SK-N-SH (cell line): ENCODE measurements around the gene CNTNAP2. TPM values are rescaled to one million over a fixed set of nuclear protein-coding genes. Genes with fewer than 3 reads are reported as not detected.

Source experiments
- CTCF ChIA-PET: fragments of 300-600, 350-600 bp; formaldehyde crosslinking; extraction: SDS; loops from one replicate; lab custom pipeline; 2021; lab: Yijun Ruan, JAX
- POLR2A ChIA-PET: fragments of 350-600 bp; sonication (Branson Sonifier 250); formaldehyde crosslinking; extraction: SDS; loops from one replicate; lab custom pipeline; 2020; ENCODE audit warnings: antibody characterized with exemption, inconsistent platforms; lab: Yijun Ruan, JAX
- DNase-seq: peaks from one replicate; pipeline ENCODE4 v3.0.0; 2012
- H2AFZ ChIP-seq: fragments of 200-600 bp; sonication (generic); 2 replicates; pipeline ENCODE4 v1.8.1; 2016; ENCODE audit warnings: antibody characterized with exemption, mild to moderate bottlenecking, low read depth
- H3F3A ChIP-seq: fragments of 200-600 bp; sonication (generic); replicated peaks from 2 replicates; pipeline ENCODE3; 2016; ENCODE audit warnings: antibody characterized with exemption, mild to moderate bottlenecking; ENCODE audit not compliant: insufficient read depth
- H3K27ac ChIP-seq, 2 experiments: fragments of 200-500 bp in 1 of 2; fragments of 200-600 bp in 1 of 2; sonication (Bioruptor generic) in 1 of 2; sonication (generic), shearing (Covaris generic) in 1 of 2; 2 replicates each; pipeline versions ENCODE4 v1.5.1 to v1.6.1; 2014 to 2016; ENCODE audit warnings: low read depth in 2 of 2, inconsistent platforms in 1 of 2, low read length in 1 of 2, mild to moderate bottlenecking in 1 of 2, mixed read lengths in 1 of 2
- H3K27me3 ChIP-seq: fragments of 200-600 bp; sonication (generic), shearing (Covaris generic); 2 replicates; pipeline ENCODE4 v1.6.1; 2016; ENCODE audit warnings: mixed run types; ENCODE audit not compliant: insufficient read depth
- H3K36me3 ChIP-seq, 2 experiments: fragments of 200-500 bp in 1 of 2; fragments of 200-600 bp in 1 of 2; sonication (Bioruptor generic) in 1 of 2; sonication (generic) in 1 of 2; replicated peaks in 1 of 2; 2 replicates each; pipeline versions ENCODE3 to v1.5.1; 2014 to 2016; ENCODE audit warnings: low read length in 1 of 2, mild to moderate bottlenecking in 1 of 2; ENCODE audit not compliant: insufficient read depth in 2 of 2, control insufficient read depth in 1 of 2
- H3K4me1 ChIP-seq, 2 experiments: fragments of 200-500 bp in 1 of 2; fragments of 200-600 bp in 1 of 2; sonication (Bioruptor generic) in 1 of 2; sonication (generic), shearing (Covaris generic) in 1 of 2; 2 replicates each; pipeline versions ENCODE4 v1.5.1 to v1.6.1; 2014 to 2016; ENCODE audit warnings: low read depth in 1 of 2, low read length in 1 of 2, mixed run types in 1 of 2; ENCODE audit not compliant: insufficient read depth in 2 of 2, control insufficient read depth in 1 of 2
- H3K4me2 ChIP-seq: fragments of 200-600 bp; sonication (generic), shearing (Covaris generic); 2 replicates; pipeline ENCODE4 v1.6.1; 2017; ENCODE audit warnings: mixed run types
- H3K4me3 ChIP-seq, 2 experiments: fragments of 200-500 bp in 1 of 2; fragments of 200-600 bp in 1 of 2; sonication (Bioruptor generic) in 1 of 2; sonication (generic), shearing (Covaris generic) in 1 of 2; 2 replicates each; pipeline versions ENCODE4 v1.5.1 to v1.8.1; 2014 to 2016; ENCODE audit warnings: low read depth in 2 of 2, inconsistent platforms in 1 of 2, low read length in 1 of 2, mild to moderate bottlenecking in 1 of 2, mixed read lengths in 1 of 2, moderate library complexity in 1 of 2
- H3K79me2 ChIP-seq: fragments of 200-600 bp; sonication (generic); 2 replicates; pipeline ENCODE4 v1.8.1; 2017; ENCODE audit warnings: mild to moderate bottlenecking; ENCODE audit not compliant: insufficient read depth
- H3K9ac ChIP-seq: fragments of 200-600 bp; sonication (generic); 2 replicates; pipeline ENCODE4 v1.6.1; 2017; ENCODE audit warnings: mixed run types
- H3K9me2 ChIP-seq: fragments of 200-600 bp; sonication (generic); 2 replicates; pipeline ENCODE4 v1.6.1; 2017; ENCODE audit warnings: mixed run types
- H3K9me3 ChIP-seq: fragments of 200-600 bp; sonication (generic); 2 replicates; pipeline ENCODE4 v1.6.1; 2017; ENCODE audit warnings: mixed run types, mild to moderate bottlenecking, moderate library complexity
- H4K20me1 ChIP-seq: fragments of 200-600 bp; sonication (generic); 2 replicates; pipeline ENCODE4 v1.6.1; 2017; ENCODE audit warnings: mild to moderate bottlenecking, mixed run types; ENCODE audit not compliant: insufficient read depth
- CHD2 ChIP-seq: fragments of 150-350 bp; IDR thresholded peaks from 2 replicates; pipeline ENCODE4 v1.6.1; 2018; ENCODE audit warnings: low read length; ENCODE audit not compliant: partially characterized antibody
- EP300 ChIP-seq, 2 experiments: IDR thresholded peaks; 2 replicates each; pipeline versions ENCODE4 v1.4.0 to v1.6.1; 2012; ENCODE audit warnings: borderline replicate concordance in 1 of 2, low read depth in 1 of 2, low read length in 1 of 2
- FOXJ3 ChIP-seq: sonication (generic); formaldehyde crosslinking; IDR thresholded peaks from 2 replicates; pipeline ENCODE4 v1.5.1; 2020; ENCODE audit warnings: mild to moderate bottlenecking, missing genetic modification reagents
- GABPA ChIP-seq: IDR thresholded peaks from 2 replicates; pipeline ENCODE4 v1.4.0; 2012; ENCODE audit warnings: low read depth, mild to moderate bottlenecking
- JUND ChIP-seq: IDR thresholded peaks from 2 replicates; pipeline ENCODE4 v1.4.0; 2012
- MEF2A ChIP-seq: IDR thresholded peaks from 2 replicates; pipeline ENCODE4 v1.4.0; 2012; ENCODE audit warnings: low read depth, borderline replicate concordance
- MXI1 ChIP-seq: IDR thresholded peaks from 2 replicates; pipeline ENCODE4 v1.6.1; 2012; ENCODE audit warnings: mild to moderate bottlenecking, low read depth, low read length, improper control_type of control experiment
- NFIC ChIP-seq: IDR thresholded peaks from 2 replicates; pipeline ENCODE4 v1.4.0; 2012; ENCODE audit warnings: borderline replicate concordance
- POLR2AphosphoS5 ChIP-seq: IDR thresholded peaks from 2 replicates; pipeline ENCODE4 v1.6.1; 2012; ENCODE audit warnings: low read depth, low read length
- RAD21 ChIP-seq: IDR thresholded peaks from 2 replicates; pipeline ENCODE4 v1.6.1; 2012; ENCODE audit warnings: mild to moderate bottlenecking, low read length
- RCOR1 ChIP-seq: fragments of 150-350 bp; IDR thresholded peaks from 2 replicates; pipeline ENCODE4 v1.6.1; 2017; ENCODE audit warnings: antibody characterized with exemption, low read length
- REST ChIP-seq: IDR thresholded peaks from 2 replicates; pipeline ENCODE4 v1.6.1; 2012; ENCODE audit warnings: mild to moderate bottlenecking, low read depth, low read length, moderate library complexity
- RFX5 ChIP-seq: IDR thresholded peaks from 2 replicates; pipeline ENCODE4 v1.6.1; 2012; ENCODE audit warnings: mild to moderate bottlenecking, improper control_type of control experiment, low read length
- RXRA ChIP-seq: IDR thresholded peaks from 2 replicates; pipeline ENCODE4 v1.4.0; 2012; ENCODE audit warnings: low read depth, mild to moderate bottlenecking, borderline replicate concordance
- SIN3A ChIP-seq: IDR thresholded peaks from 2 replicates; pipeline ENCODE4 v1.6.1; 2012; ENCODE audit warnings: low read depth, mild to moderate bottlenecking, low read length, moderate library complexity, borderline replicate concordance
- TAF1 ChIP-seq: IDR thresholded peaks from 2 replicates; pipeline ENCODE4 v1.6.1; 2012; ENCODE audit warnings: low read depth, mild to moderate bottlenecking, low read length, moderate library complexity, borderline replicate concordance
- TEAD4 ChIP-seq: IDR thresholded peaks from 2 replicates; pipeline ENCODE4 v1.4.0; 2012; ENCODE audit warnings: mild to moderate bottlenecking, borderline replicate concordance; ENCODE audit not compliant: insufficient read depth
- YY1 ChIP-seq: IDR thresholded peaks from 2 replicates; pipeline ENCODE4 v1.4.0; 2012; ENCODE audit warnings: low read depth, mild to moderate bottlenecking
- ZBTB33 ChIP-seq: IDR thresholded peaks from 2 replicates; pipeline ENCODE4 v1.4.0; 2012; ENCODE audit warnings: low read depth, borderline replicate concordance
- WGBS: methylation state at CpG from one replicate; pipeline ENCODE4 v1.1.6; 2017; ENCODE audit warnings: low lambda C conversion rate; 5-methylcytosine and 5-hydroxymethylcytosine counted together
- polyA plus RNA-seq, 3 experiments: library from polyadenylated mRNA; depleted of rRNA; stranded (reverse); fragments of >200 nt; gene quantifications; 2 replicates each; pipeline ENCODE4 v1.2.3, GENCODE V29; 2012
- TF ChIP-seq, protein P1 (sequence below): IDR thresholded peaks from 2 replicates; pipeline ENCODE4; 2012

CNTNAP2 gene
- polyA plus RNA-seq, 1 of the 3 experiments (the other 2 are of a cell fraction): 3.4 TPM

GRCh38 chr7:147265528-147265927, 1148.9 kb downstream of the CNTNAP2 start (continued):
- TF ChIP-seq FOXJ3: no peak
- no peak for TF ChIP-seq RFX5

DNA sequence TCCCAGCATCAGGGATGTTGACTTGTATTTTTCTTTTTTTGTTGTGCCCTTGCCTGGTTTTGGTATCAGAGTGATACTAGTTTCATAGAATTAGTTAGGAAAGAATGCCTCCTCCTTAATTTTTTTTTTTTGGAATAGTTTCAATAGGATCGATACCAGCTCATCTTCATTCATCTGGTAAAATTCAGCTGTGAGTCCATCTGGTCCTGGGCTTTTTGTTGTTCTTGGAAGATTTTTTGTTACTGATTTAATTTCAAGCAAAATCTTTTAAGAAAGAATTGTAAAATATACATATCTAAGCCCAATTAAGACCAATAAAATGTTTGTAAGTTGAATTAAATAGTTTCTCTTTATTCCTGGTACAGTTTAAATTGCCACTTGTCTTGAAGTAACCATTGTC, 1159.5 kb downstream of the CNTNAP2 start:
- ChIA-PET POLR2A (no interaction called here), CTCF (interaction anchor here (1.0 to 1.1 kb wide), 2 partner anchors 26 to 30 kb away, joined by 3 to 5 read pairs; no protein-coding TSS in a partner anchor)
- no peaks in the 10 kb centered on the region for H3K27me3 ChIP-seq
- H3K9me3 ChIP-seq: no peaks in the 10 kb centered on the region; the same call in 1 of the 2 replicates
- no peak overlapping the region for H3K27ac ChIP-seq
- WGBS: 80% methylated on average over 1 of the region's 1 CpG
- no peaks in the 10 kb centered on the region for H4K20me1 ChIP-seq
- no peak for TF ChIP-seq MEF2A
- no peak for TF ChIP-seq EP300 (IDR thresholded peaks at IDR 0.05; ENCODE audit: borderline replicate concordance in 1 of 2, low read depth in 1 of 2, low read length in 1 of 2)
- no peak for TF ChIP-seq RXRA
- no peak for TF ChIP-seq CHD2
- no peak for TF ChIP-seq ZBTB33
- no peak for TF ChIP-seq YY1
- TF ChIP-seq, protein P1, sequence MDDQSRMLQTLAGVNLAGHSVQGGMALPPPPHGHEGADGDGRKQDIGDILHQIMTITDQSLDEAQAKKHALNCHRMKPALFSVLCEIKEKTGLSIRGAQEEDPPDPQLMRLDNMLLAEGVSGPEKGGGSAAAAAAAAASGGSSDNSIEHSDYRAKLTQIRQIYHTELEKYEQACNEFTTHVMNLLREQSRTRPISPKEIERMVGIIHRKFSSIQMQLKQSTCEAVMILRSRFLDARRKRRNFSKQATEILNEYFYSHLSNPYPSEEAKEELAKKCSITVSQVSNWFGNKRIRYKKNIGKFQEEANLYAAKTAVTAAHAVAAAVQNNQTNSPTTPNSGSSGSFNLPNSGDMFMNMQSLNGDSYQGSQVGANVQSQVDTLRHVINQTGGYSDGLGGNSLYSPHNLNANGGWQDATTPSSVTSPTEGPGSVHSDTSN: no peak
- TF ChIP-seq TEAD4: no peak
- TF ChIP-seq RCOR1: no peak
- TF ChIP-seq REST: no peak
- no peak for TF ChIP-seq POLR2AphosphoS5
- TF ChIP-seq JUND: no peak
- TF ChIP-seq MXI1: no peak
- no peak for TF ChIP-seq TAF1
- no peak for TF ChIP-seq NFIC
- no peak for TF ChIP-seq RAD21
- TF ChIP-seq SIN3A: no peak
- TF ChIP-seq RFX5: no peak
- TF ChIP-seq GABPA: no peak
- no peak overlapping the region for H3K4me2 ChIP-seq
- no peaks in the 10 kb centered on the region for H3K9me2 ChIP-seq
- H3K4me1 ChIP-seq: no peaks in the 10 kb centered on the region; a peak in 1 of 4 replicates
- no peaks in the 10 kb centered on the region for H3K79me2 ChIP-seq
- no peaks in the 10 kb centered on the region for H3K36me3 ChIP-seq
- no peak for DNase-seq
- H3K4me3 ChIP-seq: no peak overlapping the region
- H3K9ac ChIP-seq: no peak overlapping the region
- H2AFZ ChIP-seq: no peak overlapping the region
- no peaks in the 10 kb centered on the region for H3F3A ChIP-seq
